GM19372 (cell line): ENCODE measurements around the gene FBRSL1.
"Not testable (repeated sequence)": the region's sequence is repeated elsewhere in the genome, so short reads cannot be mapped to it uniquely, and the experiment has no call there.

Experiments used
- ATAC-seq: cut with Tn5 transposase; IDR thresholded peaks from one replicate; pipeline ENCODE4 v1.9.1; 2021; ENCODE audit warnings: mild to moderate bottlenecking, low read depth, moderate library complexity; ENCODE audit not compliant: unreplicated experiment

The FBRSL1 gene

GRCh38 chr12:132489602-132490266, at the start of gene FBRSL1:
Gene FBRSL1, plus strand, starts transcription at chr12:132490151.
- peak; percentile 60 for ATAC-seq

- not testable (repeated sequence) for ATAC-seq
Measured at GRCh38 chr12:132440420-132440819, 49.5 kb upstream of the FBRSL1 start.

- no peak for ATAC-seq
Measured at GRCh38 chr12:132441871-132442863, 47.8 kb upstream of the FBRSL1 start.

- ATAC-seq = no peak
Measured at GRCh38 chr12:132443091-132443490, 46.9 kb upstream of the FBRSL1 start.

- ATAC-seq = no peak
Measured at GRCh38 chr12:132444283-132444682, 45.7 kb upstream of the FBRSL1 start.

- no peak for ATAC-seq
Measured at GRCh38 chr12:132444957-132445883, 44.7 kb upstream of the FBRSL1 start.

- ATAC-seq = no peak
Measured at GRCh38 chr12:132445884-132446632, 43.9 kb upstream of the FBRSL1 start.

- ATAC-seq = no peak
Measured at GRCh38 chr12:132446633-132447326, 43.2 kb upstream of the FBRSL1 start.

- no peak for ATAC-seq
Measured at GRCh38 chr12:132447327-132447720, 42.6 kb upstream of the FBRSL1 start.

- no peak for ATAC-seq
Measured at GRCh38 chr12:132447731-132448462, 42.1 kb upstream of the FBRSL1 start.

GRCh38 chr12:132448463-132448820, 41.5 kb upstream of the FBRSL1 start:
- ATAC-seq = no peak

- ATAC-seq = peak; percentile 70
Measured at GRCh38 chr12:132449565-132450417, 40.2 kb upstream of the FBRSL1 start.

GRCh38 chr12:132450418-132451171, 39.4 kb upstream of the FBRSL1 start:
- ATAC-seq = no peak

GRCh38 chr12:132451172-132451835, 38.6 kb upstream of the FBRSL1 start:
- ATAC-seq = no peak

- ATAC-seq = no peak
Measured at GRCh38 chr12:132451836-132452195, 38.1 kb upstream of the FBRSL1 start.

GRCh38 chr12:132452596-132453350, 37.2 kb upstream of the FBRSL1 start:
- no peak for ATAC-seq
